ENCODE measurements around the gene C11orf97.

The C11orf97 gene

DNA sequence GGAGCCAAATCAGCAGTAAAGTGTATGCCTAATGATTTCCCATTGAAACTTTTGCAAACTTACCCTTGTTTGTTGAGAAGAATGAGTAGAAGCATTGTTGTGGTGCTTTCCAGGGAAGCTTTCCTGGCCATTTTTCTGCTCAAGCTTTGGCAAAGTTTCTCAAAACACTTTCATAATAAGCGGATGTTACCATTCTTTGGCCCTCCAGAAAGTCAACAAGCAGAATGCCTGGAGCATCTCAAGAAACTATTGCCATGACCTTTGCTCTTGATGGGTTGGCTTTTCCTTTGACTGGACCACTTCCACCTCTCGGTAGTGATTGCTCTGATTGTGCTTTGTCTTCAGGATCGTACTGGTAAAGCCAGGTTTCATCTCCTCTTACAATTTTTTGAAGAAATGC lies 65.6 kb downstream of the C11orf97 start:
- Histone ChIP-seq H3K9me3 (ENCODE audit: control insufficient read depth, insufficient read depth, low read length) (no peaks in the 10 kb centered on the region), H3K4me3 (ENCODE audit: low read depth, low read length) (no peak overlapping the region), H3K9ac (ENCODE audit: low read depth, low read length) (no peak overlapping the region), H3K27ac (ENCODE audit: low read depth, low read length) (no peak overlapping the region), H3K27me3 (ENCODE audit: control insufficient read depth, insufficient read depth, low read length) (no peaks in the 10 kb centered on the region), H3K4me1 (ENCODE audit: control insufficient read depth, insufficient read depth, low read length) (no peaks in the 10 kb centered on the region), H3K36me3 (ENCODE audit: control insufficient read depth, insufficient read depth, low read length) (no peaks in the 10 kb centered on the region)

All from HUES48 (cell line).